Measurements from ENCODE around the gene EPHB3.

GRCh38 chr3:184604615-184605290, 43.2 kb downstream of the EPHB3 start:
- TF ChIP-seq CTCF (IDR thresholded peaks at IDR 0.05; ENCODE audit: low read length) (no peak), EZH2 (IDR thresholded peaks at IDR 0.05; ENCODE audit: borderline replicate concordance, low read length) (no peak)

Data from OCI-LY1 (cell line).